HG02759 (cell line): Measurements from ENCODE around the gene LAMA2.

Experiments
- ATAC-seq: cut with Tn5 transposase; IDR thresholded peaks from one replicate; pipeline ENCODE4 v1.9.1; 2021; ENCODE audit warnings: mild to moderate bottlenecking, moderate library complexity; ENCODE audit not compliant: unreplicated experiment

The LAMA2 gene

GRCh38 chr6:129252377-129253071, 369.6 kb downstream of the LAMA2 start:
- ATAC-seq, result no peak

GRCh38 chr6:129253242-129253641, 370.3 kb downstream of the LAMA2 start:
- no peak for ATAC-seq

- ATAC-seq, result no peak
Observed at GRCh38 chr6:129253727-129254126, 370.8 kb downstream of the LAMA2 start.

- ATAC-seq, result no peak
Observed at GRCh38 chr6:129257196-129257595, 374.3 kb downstream of the LAMA2 start.

- ATAC-seq, result no peak
Observed at GRCh38 chr6:129262661-129263060, 379.7 kb downstream of the LAMA2 start.

GRCh38 chr6:129263176-129263575, 380.2 kb downstream of the LAMA2 start:
- no peak for ATAC-seq

GRCh38 chr6:129264480-129265045, 381.6 kb downstream of the LAMA2 start:
- no peak for ATAC-seq

- ATAC-seq, result no peak
Observed at GRCh38 chr6:129267028-129267427, 384.1 kb downstream of the LAMA2 start.

- ATAC-seq, result no peak
Observed at GRCh38 chr6:129269076-129269475, 386.1 kb downstream of the LAMA2 start.

- no peak for ATAC-seq
Observed at GRCh38 chr6:129269891-129270290, 387.0 kb downstream of the LAMA2 start.

GRCh38 chr6:129270450-129270849, 387.5 kb downstream of the LAMA2 start:
- no peak for ATAC-seq

GRCh38 chr6:129273161-129273560, 390.2 kb downstream of the LAMA2 start:
- no peak for ATAC-seq

- no peak for ATAC-seq
Observed at GRCh38 chr6:129276461-129276860, 393.5 kb downstream of the LAMA2 start.

GRCh38 chr6:129276986-129277385, 394.0 kb downstream of the LAMA2 start:
- no peak for ATAC-seq

- no peak for ATAC-seq
Observed at GRCh38 chr6:129279343-129280292, 396.7 kb downstream of the LAMA2 start.

GRCh38 chr6:129280293-129280644, 397.3 kb downstream of the LAMA2 start:
- ATAC-seq, result no peak

GRCh38 chr6:129280749-129281148, 397.8 kb downstream of the LAMA2 start:
- no peak for ATAC-seq

GRCh38 chr6:129281168-129281796, 398.3 kb downstream of the LAMA2 start:
- no peak for ATAC-seq

GRCh38 chr6:129282019-129282418, 399.1 kb downstream of the LAMA2 start:
- ATAC-seq, result no peak

GRCh38 chr6:129284225-129284624, 401.3 kb downstream of the LAMA2 start:
- no peak for ATAC-seq
